Hepatocyte (in vitro differentiated cells): ENCODE measurements around the gene PCDHGB4. TPM values are rescaled to one million over a fixed set of nuclear protein-coding genes. Genes with fewer than 3 reads are reported as not detected.

Experiments used
- DNase-seq: peaks from one replicate; pipeline ENCODE4 v3.0.0-alpha.2; 2016; ENCODE audit warnings: low spot score
- H2AFZ ChIP-seq: fragments of 200-600 bp; sonication (generic); 2 replicates; pipeline ENCODE4 v1.6.0; 2016; ENCODE audit warnings: antibody characterized with exemption, mild to moderate bottlenecking
- H3K27ac ChIP-seq: fragments of 200-600 bp; sonication (generic); 2 replicates; pipeline ENCODE4 v1.5.1; 2016; ENCODE audit warnings: mild to moderate bottlenecking
- H3K27me3 ChIP-seq: fragments of 200-600 bp; sonication (generic); 2 replicates; pipeline ENCODE4 v1.6.1; 2016
- H3K36me3 ChIP-seq: fragments of 200-600 bp; sonication (generic); replicated peaks from 2 replicates; pipeline ENCODE4 v1.5.1; 2016; ENCODE audit warnings: low read depth; ENCODE audit not compliant: insufficient read depth
- H3K4me1 ChIP-seq: fragments of 200-600 bp; sonication (generic); 2 replicates; pipeline ENCODE4 v1.5.1; 2016; ENCODE audit warnings: mild to moderate bottlenecking, moderate library complexity; ENCODE audit not compliant: insufficient read depth
- H3K4me2 ChIP-seq: fragments of 200-600 bp; sonication (generic); 2 replicates; pipeline ENCODE4 v1.6.0; 2016
- H3K4me3 ChIP-seq: fragments of 200-600 bp; sonication (generic); 2 replicates; pipeline ENCODE4 v1.5.1; 2016; ENCODE audit warnings: mild to moderate bottlenecking
- H3K79me2 ChIP-seq: fragments of 200-600 bp; sonication (generic); 2 replicates; pipeline ENCODE4 v1.6.0; 2017; ENCODE audit warnings: mild to moderate bottlenecking
- H3K9me2 ChIP-seq: fragments of 200-600 bp; sonication (generic); replicated peaks from 2 replicates; pipeline ENCODE4 v1.6.0; 2017; ENCODE audit warnings: mild to moderate bottlenecking; ENCODE audit not compliant: insufficient read depth
- H3K9me3 ChIP-seq: fragments of 200-600 bp; sonication (generic); 2 replicates; pipeline ENCODE4 v1.5.1; 2016; ENCODE audit warnings: low read depth, mild to moderate bottlenecking
- H4K20me1 ChIP-seq: fragments of 200-600 bp; sonication (generic); 2 replicates; pipeline ENCODE4 v1.6.0; 2016; ENCODE audit warnings: mild to moderate bottlenecking; ENCODE audit not compliant: insufficient read depth, poor library complexity, severe bottlenecking
- CTCF ChIP-seq: fragments of 200-600 bp; sonication (generic); IDR thresholded peaks from 2 replicates; pipeline ENCODE4 v1.5.1; 2016; ENCODE audit warnings: antibody characterized with exemption, mild to moderate bottlenecking; ENCODE audit not compliant: poor library complexity
- EZH2 ChIP-seq: fragments of 200-600 bp; sonication (generic); IDR thresholded peaks from 2 replicates; pipeline ENCODE4 v1.6.1; 2016; ENCODE audit warnings: antibody characterized with exemption, mild to moderate bottlenecking, borderline replicate concordance
- EZH2phosphoT487 ChIP-seq: fragments of 200-600 bp; sonication (generic); IDR thresholded peaks from one replicate; pipeline ENCODE4 v1.6.1; 2018; ENCODE audit warnings: antibody characterized with exemption, mild to moderate bottlenecking, low read depth, moderate library complexity; ENCODE audit not compliant: unreplicated experiment, severe bottlenecking
- WGBS: methylation state at CpG from one replicate; pipeline ENCODE4 v1.1.6; 2016; ENCODE audit warnings: low lambda C conversion rate; ENCODE audit errors: missing lambda C conversion rate; 5-methylcytosine and 5-hydroxymethylcytosine counted together
- polyA plus RNA-seq: library from polyadenylated mRNA; unstranded; fragments of >200 nt; fragmentation: Nextera tagmentation; extraction: Ambion mirVana; gene quantifications from 2 replicates; pipeline ENCODE4 v1.2.1, GENCODE V29; 2016
- total RNA-seq: library from RNA; depleted of rRNA; stranded (reverse); fragments of >200 nt; gene quantifications from 2 replicates; pipeline ENCODE4 v1.2.3, GENCODE V29; 2014

The PCDHGB4 gene
- total and polyA plus RNA-seq, 2 experiments from 2014 or later = 17.9 to 20.0 TPM

- Histone ChIP-seq H3K4me1 (no peaks in the 10 kb centered on the region), H3K27me3 (no peaks in the 10 kb centered on the region), H3K9me3 (peaks cover 5% of the 10 kb centered on the region), H3K4me2 (no peak overlapping the region), H4K20me1 (no peaks in the 10 kb centered on the region), H3K79me2 (no peaks in the 10 kb centered on the region), H2AFZ (no peak overlapping the region), H3K4me3 (no peak overlapping the region), H3K9me2 (no peaks in the 10 kb centered on the region), H3K27ac (no peak overlapping the region), H3K36me3 (no peaks in the 10 kb centered on the region)
- no peak for DNase-seq
- no peak for TF ChIP-seq CTCF
- TF ChIP-seq EZH2 = no peak
- no peak for TF ChIP-seq EZH2phosphoT487
- 91% methylated on average over 15 of the region's 15 CpGs for WGBS
Measured at GRCh38 chr5:141360685-141361084, 26.8 kb upstream of the PCDHGB4 start.

- Histone ChIP-seq H3K4me2 (no peak overlapping the region), H3K36me3 (no peaks in the 10 kb centered on the region), H3K79me2 (no peaks in the 10 kb centered on the region), H2AFZ (no peak overlapping the region), H3K4me1 (no peaks in the 10 kb centered on the region), H3K4me3 (no peak overlapping the region), H4K20me1 (no peaks in the 10 kb centered on the region), H3K9me3 (peaks cover 5% of the 10 kb centered on the region), H3K27me3 (no peaks in the 10 kb centered on the region), H3K9me2 (no peaks in the 10 kb centered on the region), H3K27ac (no peak overlapping the region)
- TF ChIP-seq CTCF (no peak), EZH2phosphoT487 (no peak), EZH2 (no peak)
- DNase-seq = no peak
Measured at GRCh38 chr5:141362719-141363118, 24.8 kb upstream of the PCDHGB4 start.

- WGBS = 96% methylated on average over 32 of the region's 34 CpGs
- no peaks in the 10 kb centered on the region for H3K79me2 ChIP-seq
- peaks cover 5% of the 10 kb centered on the region for H3K9me3 ChIP-seq
- no peaks in the 10 kb centered on the region for H4K20me1 ChIP-seq
- H2AFZ ChIP-seq = no peak within 1 kb of the TSS
- H3K27me3 ChIP-seq = no peaks in the 10 kb centered on the region
- TF ChIP-seq EZH2phosphoT487 = no peak
- no peak for TF ChIP-seq EZH2
- no peak for TF ChIP-seq CTCF
- no peaks in the 10 kb centered on the region for H3K36me3 ChIP-seq
- no peak within 1 kb of the TSS for H3K4me3 ChIP-seq
- H3K27ac ChIP-seq = no peak within 1 kb of the TSS
- H3K4me2 ChIP-seq = no peak within 1 kb of the TSS
- H3K4me1 ChIP-seq = no peaks in the 10 kb centered on the region
- H3K9me2 ChIP-seq = no peaks in the 10 kb centered on the region
- DNase-seq = no peak
Measured at GRCh38 chr5:141363952-141364660, 23.4 kb upstream of the PCDHGB4 start, which contains the start of gene PCDHGA5. PCDHGA5 (plus strand) TSS chr5:141364162; CDS start chr5:141364331, 169 bp downstream.
